A673 (cell line): ENCODE results near the gene UTP3. TPM values are rescaled to one million over a fixed set of nuclear protein-coding genes. Genes with fewer than 3 reads are reported as not detected.

Experiments
- BruUV-seq: library from RNA; stranded (reverse); fragments of 400-500 nt; replicated peaks from 2 replicates; lab custom pipeline; 2021; lab: Mats Ljungman, UMichigan
- CTCF ChIA-PET: fragments of 300-600 bp; sonication (Branson Sonifier 250); formaldehyde crosslinking; loops from one replicate; lab custom pipeline; 2022; ENCODE audit warnings: antibody characterized with exemption; lab: Charles Lee
- POLR2A ChIA-PET: fragments of 300-600 bp; sonication (Branson Sonifier 250); formaldehyde crosslinking; loops from one replicate; lab custom pipeline; 2022; ENCODE audit warnings: antibody characterized with exemption; ENCODE audit not compliant: low non-redundant PET; lab: Charles Lee
- DNase-seq: peaks from one replicate; pipeline ENCODE4 v3.0.0-alpha.2; 2015; ENCODE audit warnings: low spot score
- H3K27ac ChIP-seq: fragments of 200-600 bp; sonication (generic); 2 replicates; pipeline ENCODE4 v1.5.1; 2016; ENCODE audit warnings: mixed run types, low read depth, mild to moderate bottlenecking, mixed read lengths, antibody characterized with exemption, low read length; ENCODE audit not compliant: poor library complexity, severe bottlenecking
- H3K27me3 ChIP-seq: fragments of 200-600 bp; sonication (generic); replicated peaks from 2 replicates; pipeline ENCODE4 v1.6.1; 2017; ENCODE audit warnings: mixed run types, low read depth, mild to moderate bottlenecking, mixed read lengths, antibody characterized with exemption, low read length; ENCODE audit not compliant: insufficient read depth, poor library complexity
- H3K36me3 ChIP-seq: fragments of 200-600 bp; sonication (generic); 2 replicates; pipeline ENCODE4 v1.6.1; 2016; ENCODE audit warnings: mixed run types, mild to moderate bottlenecking, mixed read lengths, antibody characterized with exemption, low read length; ENCODE audit not compliant: insufficient read depth, poor library complexity, severe bottlenecking
- H3K4me1 ChIP-seq: fragments of 200-600 bp; sonication (generic); 2 replicates; pipeline ENCODE4 v1.6.1; 2017; ENCODE audit warnings: mixed run types, mild to moderate bottlenecking, mixed read lengths, antibody characterized with exemption, low read length; ENCODE audit not compliant: insufficient read depth, poor library complexity, severe bottlenecking
- H3K4me3 ChIP-seq: fragments of 200-600 bp; sonication (generic); 2 replicates; pipeline ENCODE4 v1.5.1; 2016; ENCODE audit warnings: low read depth, mixed run types, mild to moderate bottlenecking, mixed read lengths, low read length; ENCODE audit not compliant: poor library complexity, severe bottlenecking
- H3K9me3 ChIP-seq: fragments of 200-600 bp; sonication (generic); 2 replicates; pipeline ENCODE4 v1.6.1; 2016; ENCODE audit warnings: mixed run types, low read depth, mild to moderate bottlenecking, mixed read lengths, antibody characterized with exemption, low read length; ENCODE audit not compliant: poor library complexity, severe bottlenecking
- EZH2 ChIP-seq: fragments of 200-600 bp; sonication (generic); IDR thresholded peaks from 2 replicates; pipeline ENCODE4 v1.6.1; 2017; ENCODE audit warnings: borderline replicate concordance, low read depth, mild to moderate bottlenecking, mixed read lengths, antibody characterized with exemption, low read length; ENCODE audit not compliant: poor library complexity, severe bottlenecking
- intact Hi-C: fragments of 100-400 bp; cut with micrococcal nuclease; formaldehyde crosslinking; loops from one replicate; pipeline ENCODE4 v1.10.0; 2022; ENCODE audit not compliant: unreplicated experiment
- total RNA-seq: library from RNA; stranded (reverse); gene quantifications from 2 replicates; pipeline ENCODE4 v1.2.3, GENCODE V29; 2021
- TF ChIP-seq, protein P1 (sequence below): fragments of 300-800, 200-600 bp; sonication (generic); conservative IDR thresholded peaks from 2 replicates; pipeline ENCODE4 v1.5.1; 2017; ENCODE audit warnings: low read depth, mild to moderate bottlenecking, antibody characterized with exemption, low read length, moderate library complexity, mixed read lengths

Gene UTP3
- total RNA-seq, 1 experiment from 2014 or later: 17.1 TPM

DNA sequence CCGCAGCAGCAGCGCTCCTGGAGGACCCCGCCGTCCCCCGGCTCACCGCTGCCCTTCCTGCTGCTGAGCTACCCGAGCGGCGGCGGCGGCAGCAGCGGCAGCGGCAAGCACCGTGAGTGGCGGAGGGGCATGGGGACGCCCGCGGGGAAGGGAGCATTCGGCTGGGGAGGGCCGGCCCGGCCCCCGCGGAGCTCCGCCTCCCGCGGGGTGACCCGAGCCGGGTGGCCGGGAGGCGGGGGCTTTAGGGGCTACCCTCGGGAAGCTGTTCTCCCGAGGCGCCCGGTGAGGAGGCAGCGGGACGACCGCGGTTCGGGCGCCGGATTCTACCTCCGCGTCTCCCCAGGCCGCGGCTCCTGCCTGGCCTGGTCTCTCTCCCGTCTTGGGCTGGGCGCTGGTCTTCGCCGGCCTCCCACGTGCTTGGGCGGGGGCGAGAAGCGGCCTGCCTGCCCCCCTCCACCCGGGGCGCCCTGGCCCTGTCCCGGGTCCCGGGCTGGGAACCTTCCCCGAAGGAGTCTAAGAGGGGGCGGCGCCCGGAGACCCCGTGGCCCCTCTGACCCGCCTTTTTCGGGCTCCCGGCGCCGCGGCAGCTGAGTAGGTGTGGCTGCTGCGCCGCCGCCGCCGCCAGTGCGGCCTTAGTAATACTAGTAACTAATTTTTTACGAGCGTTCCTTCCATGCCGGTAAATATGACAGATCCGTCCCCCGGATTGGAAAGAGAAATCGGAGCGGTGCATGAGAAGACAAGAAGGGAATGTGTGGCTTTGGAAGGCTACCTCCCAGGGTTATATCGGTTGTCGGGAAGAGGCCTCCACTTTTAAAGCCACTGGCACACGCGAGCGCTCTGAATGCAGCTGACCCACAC, 17.1 kb downstream of the UTP3 start:
- BruUV-seq: no TSS peak
- intact Hi-C loops: loop anchor here (10.0 kb wide), 1 partner anchor 129 kb away; the partner anchor contains the start of gene GRSF1
- Histone ChIP-seq H3K27me3 (no peaks in the 10 kb centered on the region), H3K4me1 (no peaks in the 10 kb centered on the region), H3K4me3 (peak overlapping the region; percentile 68), H3K9me3 (no peaks in the 10 kb centered on the region), H3K36me3 (no peaks in the 10 kb centered on the region), H3K27ac (peak overlapping the region; percentile 80)
- TF ChIP-seq, protein P1, sequence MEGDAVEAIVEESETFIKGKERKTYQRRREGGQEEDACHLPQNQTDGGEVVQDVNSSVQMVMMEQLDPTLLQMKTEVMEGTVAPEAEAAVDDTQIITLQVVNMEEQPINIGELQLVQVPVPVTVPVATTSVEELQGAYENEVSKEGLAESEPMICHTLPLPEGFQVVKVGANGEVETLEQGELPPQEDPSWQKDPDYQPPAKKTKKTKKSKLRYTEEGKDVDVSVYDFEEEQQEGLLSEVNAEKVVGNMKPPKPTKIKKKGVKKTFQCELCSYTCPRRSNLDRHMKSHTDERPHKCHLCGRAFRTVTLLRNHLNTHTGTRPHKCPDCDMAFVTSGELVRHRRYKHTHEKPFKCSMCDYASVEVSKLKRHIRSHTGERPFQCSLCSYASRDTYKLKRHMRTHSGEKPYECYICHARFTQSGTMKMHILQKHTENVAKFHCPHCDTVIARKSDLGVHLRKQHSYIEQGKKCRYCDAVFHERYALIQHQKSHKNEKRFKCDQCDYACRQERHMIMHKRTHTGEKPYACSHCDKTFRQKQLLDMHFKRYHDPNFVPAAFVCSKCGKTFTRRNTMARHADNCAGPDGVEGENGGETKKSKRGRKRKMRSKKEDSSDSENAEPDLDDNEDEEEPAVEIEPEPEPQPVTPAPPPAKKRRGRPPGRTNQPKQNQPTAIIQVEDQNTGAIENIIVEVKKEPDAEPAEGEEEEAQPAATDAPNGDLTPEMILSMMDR: no peak
- TF ChIP-seq EZH2: no peak
- peak; percentile 56 for DNase-seq
- ChIA-PET CTCF (interaction anchor here (1.2 kb wide), 1 partner anchor 15 kb away, joined by 3 read pairs; no protein-coding TSS in a partner anchor), POLR2A (no interaction called here)

DNA sequence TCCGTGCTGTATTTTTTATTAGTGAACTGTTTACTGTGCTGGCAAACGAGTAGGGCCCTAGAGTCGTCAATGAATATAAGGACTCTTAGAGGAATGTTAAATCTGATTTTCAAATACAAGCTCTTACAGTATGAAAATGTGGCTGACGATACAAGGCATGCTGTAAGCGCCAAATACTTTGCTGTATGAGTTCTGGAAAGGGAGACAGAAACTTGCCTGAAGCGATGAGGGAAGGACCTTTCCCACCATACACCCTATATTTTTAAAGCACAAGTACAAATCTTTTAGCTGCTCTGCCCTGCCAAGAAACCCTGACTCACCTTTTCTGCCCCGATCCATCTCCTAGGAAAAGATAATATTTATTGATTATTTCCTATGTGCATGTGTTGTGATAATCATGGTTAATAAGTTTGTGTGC, 17.7 kb downstream of the UTP3 start:
- no peaks in the 10 kb centered on the region for H3K36me3 ChIP-seq
- H3K4me3 ChIP-seq: peak overlapping the region; percentile 68
- no peak for TF ChIP-seq EZH2
- TF ChIP-seq, protein P1: no peak
- DNase-seq: no peak
- ChIA-PET CTCF (no interaction called here), POLR2A (no interaction called here)
- BruUV-seq: TSS peak; percentile 54
- intact Hi-C loops: loop anchor here (10.0 kb wide), 1 partner anchor 129 kb away; the partner anchor contains the start of gene GRSF1
- no peaks in the 10 kb centered on the region for H3K9me3 ChIP-seq
- H3K4me1 ChIP-seq: no peaks in the 10 kb centered on the region
- no peaks in the 10 kb centered on the region for H3K27me3 ChIP-seq
- peak overlapping the region; percentile 80 for H3K27ac ChIP-seq

DNA sequence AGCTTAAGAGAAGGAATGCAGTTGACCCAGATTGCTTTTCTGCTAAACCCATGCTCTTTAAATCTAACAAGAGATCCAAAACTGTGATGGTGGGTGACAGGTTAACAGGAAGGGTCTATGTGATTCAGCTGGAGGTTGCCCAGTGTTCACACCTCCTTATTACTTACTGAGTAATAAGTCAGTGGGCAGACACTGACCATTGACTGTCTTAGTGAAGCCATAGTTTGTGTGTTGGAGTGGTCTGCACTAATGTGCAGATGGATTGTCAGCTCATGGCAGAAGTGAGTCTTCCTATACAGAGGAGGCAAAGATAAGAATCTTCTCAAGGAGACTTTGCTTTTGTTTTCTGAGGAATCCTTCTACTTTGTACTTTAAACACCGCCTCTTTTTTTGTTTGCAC, 18.2 kb downstream of the UTP3 start:
- intact Hi-C loops: loop anchor here (10.0 kb wide), 1 partner anchor 128 kb away; the partner anchor contains the start of gene GRSF1
- CTCF ChIA-PET: no interaction called here
- DNase-seq: no peak
- Histone ChIP-seq H3K27ac (no peak overlapping the region), H3K9me3 (no peaks in the 10 kb centered on the region), H3K4me3 (peak overlapping the region; percentile 68), H3K4me1 (no peaks in the 10 kb centered on the region), H3K36me3 (no peaks in the 10 kb centered on the region), H3K27me3 (no peaks in the 10 kb centered on the region)
- BruUV-seq: no TSS peak
- no peak for TF ChIP-seq EZH2
- TF ChIP-seq, protein P1: no peak
- POLR2A ChIA-PET: no interaction called here
